ENCODE results near the gene DACH1. TPM values are rescaled to one million over a fixed set of nuclear protein-coding genes. Genes with fewer than 3 reads are reported as not detected.

DACH1 gene
- total RNA-seq, 2 experiments from 2014 or later = not detected

GRCh38 chr13:71827241-71827640 is 39.8 kb downstream of the DACH1 start:
- Histone ChIP-seq H3K9me3 (ENCODE audit: low read length) (no peaks in the 10 kb centered on the region), H3K9me2 (ENCODE audit: insufficient read depth, low read length) (no peaks in the 10 kb centered on the region), H3K4me1 (ENCODE audit: insufficient read depth, low read length, poor library complexity, severe bottlenecking) (no peaks in the 10 kb centered on the region), H3K79me2 (ENCODE audit: insufficient read depth, low read depth, low read length) (no peaks in the 10 kb centered on the region), H3K4me2 (ENCODE audit: low read length) (no peak overlapping the region), H3K36me3 (ENCODE audit: insufficient read depth, low read length) (no peaks in the 10 kb centered on the region), H3K27ac (ENCODE audit: low read depth, low read length, poor library complexity, severe bottlenecking) (no peak overlapping the region), H3K4me3 (ENCODE audit: low read depth, low read length, poor library complexity, severe bottlenecking) (no peak overlapping the region), H4K20me1 (ENCODE audit: insufficient read depth, low read length) (no peaks in the 10 kb centered on the region), H2AFZ (ENCODE audit: low read length) (no peak overlapping the region)
- ChIA-PET POLR2A (interaction anchor here (1.0 kb wide), 1 partner anchor 52 kb away, joined by 3 read pairs; no protein-coding TSS in a partner anchor), CTCF (ENCODE audit: unreplicated experiment) (no interaction called here)
- no peak for DNase-seq (ENCODE audit: low spot score)
- BruUV-seq (replicated peaks) = no TSS peak
- intact Hi-C loops (cut with micrococcal nuclease; ENCODE audit: unreplicated experiment) = no loop called here
- TF ChIP-seq CTCF (conservative IDR thresholded peaks at IDR 0.05; ENCODE audit: low read length) = no peak
- TF ChIP-seq EZH2phosphoT487 (IDR thresholded peaks at IDR 0.05; ENCODE audit: borderline replicate concordance, low read depth, low read length) = no peak

DNA sequence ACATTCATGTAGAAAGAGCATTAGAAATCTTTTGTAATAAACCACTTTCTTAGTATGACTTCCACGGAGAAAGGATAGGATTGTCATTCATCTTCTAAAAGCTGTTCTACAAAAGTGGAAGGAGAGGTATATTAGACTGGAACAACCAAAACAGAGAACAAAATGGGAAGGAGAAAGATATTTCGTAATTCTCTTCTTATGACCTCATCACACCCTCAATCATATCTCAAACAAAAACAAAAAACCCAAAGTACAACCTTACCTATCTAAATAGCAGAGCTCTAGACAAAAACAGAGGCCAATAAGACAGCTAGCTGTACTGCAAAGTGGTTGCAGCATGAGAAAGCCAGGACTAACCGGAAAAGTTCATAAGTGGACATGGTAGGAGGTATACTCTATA is 46.3 kb downstream of the DACH1 start:
- H3K9me2 ChIP-seq (ENCODE audit: insufficient read depth, low read length) = no peaks in the 10 kb centered on the region
- no peak overlapping the region for H3K4me2 ChIP-seq (ENCODE audit: low read length)
- H3K79me2 ChIP-seq (ENCODE audit: insufficient read depth, low read depth, low read length) = no peaks in the 10 kb centered on the region
- DNase-seq (ENCODE audit: low spot score) = no peak
- POLR2A ChIA-PET = no interaction called here
- no peaks in the 10 kb centered on the region for H3K9me3 ChIP-seq (ENCODE audit: low read length)
- no peaks in the 10 kb centered on the region for H4K20me1 ChIP-seq (ENCODE audit: insufficient read depth, low read length)
- no peak overlapping the region for H2AFZ ChIP-seq (ENCODE audit: low read length)
- BruUV-seq (replicated peaks) = no TSS peak
- intact Hi-C loops (cut with micrococcal nuclease; ENCODE audit: unreplicated experiment) = no loop called here
- CTCF ChIA-PET (ENCODE audit: unreplicated experiment) = no interaction called here
- TF ChIP-seq EZH2phosphoT487 (IDR thresholded peaks at IDR 0.05; ENCODE audit: borderline replicate concordance, low read depth, low read length) = no peak
- no peak for TF ChIP-seq CTCF (conservative IDR thresholded peaks at IDR 0.05; ENCODE audit: low read length)
- H3K4me1 ChIP-seq (ENCODE audit: insufficient read depth, low read length, poor library complexity, severe bottlenecking) = no peaks in the 10 kb centered on the region
- no peaks in the 10 kb centered on the region for H3K36me3 ChIP-seq (ENCODE audit: insufficient read depth, low read length)
- no peak overlapping the region for H3K27ac ChIP-seq (ENCODE audit: low read depth, low read length, poor library complexity, severe bottlenecking)
- no peak overlapping the region for H3K4me3 ChIP-seq (ENCODE audit: low read depth, low read length, poor library complexity, severe bottlenecking)

DNA sequence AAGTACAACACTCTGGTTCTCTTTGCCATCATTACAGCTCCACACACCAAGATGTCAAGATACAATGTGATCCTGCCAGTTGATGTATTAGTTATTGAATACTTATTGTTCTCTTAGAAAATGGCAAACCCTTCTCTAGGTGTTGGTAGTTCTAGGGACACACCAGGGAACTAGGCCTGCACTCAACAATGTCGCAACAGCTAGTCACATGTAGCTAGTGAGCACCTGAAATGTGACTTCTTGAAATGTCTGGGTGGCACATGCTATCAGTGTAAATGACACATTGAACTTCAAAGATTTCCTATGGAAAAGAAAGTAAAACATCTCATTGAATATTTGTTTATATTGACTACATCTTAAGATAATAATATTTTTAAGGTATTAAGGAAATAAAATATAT is 49.7 kb downstream of the DACH1 start:
- no TSS peak for BruUV-seq (replicated peaks)

More for the DNA sequence above, 49.7 kb downstream of the DACH1 start:
- Histone ChIP-seq H3K79me2 (ENCODE audit: insufficient read depth, low read depth, low read length) (no peaks in the 10 kb centered on the region), H3K4me2 (ENCODE audit: low read length) (no peak overlapping the region), H3K4me1 (ENCODE audit: insufficient read depth, low read length, poor library complexity, severe bottlenecking) (no peaks in the 10 kb centered on the region), H3K36me3 (ENCODE audit: insufficient read depth, low read length) (no peaks in the 10 kb centered on the region), H3K9me3 (ENCODE audit: low read length) (no peaks in the 10 kb centered on the region), H3K27ac (ENCODE audit: low read depth, low read length, poor library complexity, severe bottlenecking) (no peak overlapping the region), H3K4me3 (ENCODE audit: low read depth, low read length, poor library complexity, severe bottlenecking) (no peak overlapping the region), H4K20me1 (ENCODE audit: insufficient read depth, low read length) (no peaks in the 10 kb centered on the region), H2AFZ (ENCODE audit: low read length) (no peak overlapping the region), H3K9me2 (ENCODE audit: insufficient read depth, low read length) (no peaks in the 10 kb centered on the region)
- no peak for DNase-seq (ENCODE audit: low spot score)
- no peak for TF ChIP-seq CTCF (conservative IDR thresholded peaks at IDR 0.05; ENCODE audit: low read length)
- no peak for TF ChIP-seq EZH2phosphoT487 (IDR thresholded peaks at IDR 0.05; ENCODE audit: borderline replicate concordance, low read depth, low read length)
- ChIA-PET CTCF (ENCODE audit: unreplicated experiment) (no interaction called here), POLR2A (interaction anchor here (0.6 kb wide), 1 partner anchor 641 kb away, joined by 3 read pairs; no protein-coding TSS in a partner anchor)
- intact Hi-C loops (cut with micrococcal nuclease; ENCODE audit: unreplicated experiment) = no loop called here

All from OCI-LY7 (cell line).